ENCODE measurements around the gene GLYATL1. TPM values are rescaled to one million over a fixed set of nuclear protein-coding genes. Genes with fewer than 3 reads are reported as not detected.

GLYATL1 gene
- total RNA-seq, 1 donor, result 2.9 TPM

- DNase-seq (ENCODE audit: low read depth), result no peak
- no peak overlapping the region for H3K4me3 ChIP-seq (ENCODE audit: low read depth, low read length)
- TF ChIP-seq, protein P1, sequence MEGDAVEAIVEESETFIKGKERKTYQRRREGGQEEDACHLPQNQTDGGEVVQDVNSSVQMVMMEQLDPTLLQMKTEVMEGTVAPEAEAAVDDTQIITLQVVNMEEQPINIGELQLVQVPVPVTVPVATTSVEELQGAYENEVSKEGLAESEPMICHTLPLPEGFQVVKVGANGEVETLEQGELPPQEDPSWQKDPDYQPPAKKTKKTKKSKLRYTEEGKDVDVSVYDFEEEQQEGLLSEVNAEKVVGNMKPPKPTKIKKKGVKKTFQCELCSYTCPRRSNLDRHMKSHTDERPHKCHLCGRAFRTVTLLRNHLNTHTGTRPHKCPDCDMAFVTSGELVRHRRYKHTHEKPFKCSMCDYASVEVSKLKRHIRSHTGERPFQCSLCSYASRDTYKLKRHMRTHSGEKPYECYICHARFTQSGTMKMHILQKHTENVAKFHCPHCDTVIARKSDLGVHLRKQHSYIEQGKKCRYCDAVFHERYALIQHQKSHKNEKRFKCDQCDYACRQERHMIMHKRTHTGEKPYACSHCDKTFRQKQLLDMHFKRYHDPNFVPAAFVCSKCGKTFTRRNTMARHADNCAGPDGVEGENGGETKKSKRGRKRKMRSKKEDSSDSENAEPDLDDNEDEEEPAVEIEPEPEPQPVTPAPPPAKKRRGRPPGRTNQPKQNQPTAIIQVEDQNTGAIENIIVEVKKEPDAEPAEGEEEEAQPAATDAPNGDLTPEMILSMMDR (IDR thresholded peaks at IDR 0.05; ENCODE audit: insufficient read depth, low read length), result no peak
Observed at GRCh38 chr11:58924230-58924629, 15.1 kb upstream of the GLYATL1 start.

- no peak overlapping the region for H3K4me3 ChIP-seq (ENCODE audit: low read depth, low read length)
- TF ChIP-seq, protein P1 (IDR thresholded peaks at IDR 0.05; ENCODE audit: insufficient read depth, low read length), result no peak
- DNase-seq (ENCODE audit: low read depth), result peak; percentile 47
Observed at GRCh38 chr11:58926251-58926650, 13.0 kb upstream of the GLYATL1 start.

DNA sequence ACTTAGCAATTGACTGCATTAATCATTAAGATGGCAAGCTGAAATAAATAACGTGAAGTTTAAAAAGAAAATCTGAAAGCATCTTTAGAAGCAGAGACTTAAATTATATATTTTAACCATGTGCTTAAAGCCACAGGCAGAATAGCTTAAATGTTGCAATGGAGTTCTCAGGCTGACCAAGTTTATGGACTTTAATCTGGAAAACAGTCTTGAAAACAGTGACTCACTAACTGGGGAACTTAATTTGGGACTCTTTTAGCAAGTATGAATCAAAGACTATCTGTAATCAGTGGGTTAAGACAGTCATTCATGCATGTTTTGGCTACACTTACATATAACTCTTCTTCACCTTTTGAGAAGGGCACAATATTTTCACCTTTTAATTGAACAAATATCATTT is 12.6 kb upstream of the GLYATL1 start:
- peak; percentile 78 for DNase-seq (ENCODE audit: low read depth)
- H3K4me3 ChIP-seq (ENCODE audit: low read depth, low read length), result no peak overlapping the region
- TF ChIP-seq, protein P1 (IDR thresholded peaks at IDR 0.05; ENCODE audit: insufficient read depth, low read length), result no peak

GRCh38 chr11:58927393-58928106 is 11.7 kb upstream of the GLYATL1 start:
- peak; percentile 61 for DNase-seq (ENCODE audit: low read depth)
- peak overlapping the region; percentile 19 for H3K4me3 ChIP-seq (ENCODE audit: low read depth, low read length)

GRCh38 chr11:58928107-58928499 is 11.2 kb upstream of the GLYATL1 start:
- TF ChIP-seq, protein P1 (IDR thresholded peaks at IDR 0.05; ENCODE audit: insufficient read depth, low read length), result no peak
- no peak overlapping the region for H3K4me3 ChIP-seq (ENCODE audit: low read depth, low read length)
- peak; percentile 25 for DNase-seq (ENCODE audit: low read depth)

More at GRCh38 chr11:58927393-58928106, 11.7 kb upstream of the GLYATL1 start:
- TF ChIP-seq, protein P1 (IDR thresholded peaks at IDR 0.05; ENCODE audit: insufficient read depth, low read length), result no peak

DNA sequence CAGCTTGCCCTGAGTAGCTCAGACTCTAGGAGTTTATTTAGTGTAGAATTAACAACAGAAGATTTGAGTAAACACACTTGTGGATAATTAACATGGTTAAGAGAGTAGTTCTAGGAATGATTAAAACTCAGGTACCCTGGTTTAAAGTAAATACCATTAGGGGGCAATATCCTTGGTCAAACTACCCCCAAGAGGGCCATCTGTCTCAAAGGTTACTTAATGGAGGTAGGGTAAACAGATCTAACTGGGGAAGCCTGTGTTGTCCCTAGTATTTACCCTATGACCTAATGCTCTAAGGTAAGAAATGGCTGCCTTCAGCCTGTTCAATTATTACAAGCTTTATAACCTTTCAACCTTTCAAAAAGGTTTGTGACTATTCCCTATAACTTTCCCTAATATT is 10.6 kb upstream of the GLYATL1 start:
- TF ChIP-seq, protein P1 (IDR thresholded peaks at IDR 0.05; ENCODE audit: insufficient read depth, low read length), result no peak
- H3K4me3 ChIP-seq (ENCODE audit: low read depth, low read length), result no peak overlapping the region
- no peak for DNase-seq (ENCODE audit: low read depth)

DNA sequence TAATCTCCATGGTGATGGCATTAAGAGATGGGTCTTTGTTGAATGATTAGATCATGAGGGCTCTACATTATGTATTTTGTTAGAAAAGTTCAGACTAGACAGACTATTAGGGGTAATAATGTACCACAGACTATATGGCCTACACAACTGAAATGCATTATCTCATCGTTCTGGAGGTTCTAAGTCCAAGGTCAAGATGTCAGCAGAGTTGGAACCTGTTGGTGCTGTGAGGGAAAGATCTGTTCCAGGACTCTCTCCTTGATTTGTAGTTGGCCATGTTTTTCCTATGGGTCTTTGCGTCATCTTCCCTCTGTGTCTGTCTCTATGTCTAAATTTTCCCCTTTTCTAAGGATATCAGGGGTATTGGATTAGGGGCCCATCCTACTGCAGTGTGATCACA is 8.4 kb upstream of the GLYATL1 start:
- TF ChIP-seq, protein P1 (IDR thresholded peaks at IDR 0.05; ENCODE audit: insufficient read depth, low read length), result no peak
- DNase-seq (ENCODE audit: low read depth), result no peak
- H3K4me3 ChIP-seq (ENCODE audit: low read depth, low read length), result no peak overlapping the region
